ENCODE data around the gene HSDL2. TPM values are rescaled to one million over a fixed set of nuclear protein-coding genes. Genes with fewer than 3 reads are reported as not detected.

HSDL2 gene
- total and polyA plus RNA-seq, 10 of the 15 experiments (the other 5 are each of a cell fraction or from before 2014, with no cell fraction given) = 20.9 to 46.1 (median 27.0) TPM

GRCh38 chr9:112430006-112430522 lies 50.2 kb downstream of the HSDL2 start (continued):
- TF ChIP-seq ZBTB40 (IDR thresholded peaks at IDR 0.05; ENCODE audit: borderline replicate concordance) = no peak
- TF ChIP-seq ZBED1 (IDR thresholded peaks at IDR 0.05; ENCODE audit: borderline replicate concordance) = no peak
- no peak for TF ChIP-seq CBX5 (IDR thresholded peaks at IDR 0.05; ENCODE audit: low read depth)

- no peak for ATAC-seq
- Histone ChIP-seq H3K27me3 (replicated peaks in 1 of 2; ENCODE audit: control insufficient read depth in 2 of 2, insufficient read depth in 2 of 2, low read length in 1 of 2) (no peaks in the 10 kb centered on the region), H3K9me3 (replicated peaks; ENCODE audit: control insufficient read depth, insufficient read depth, low read length) (no peaks in the 10 kb centered on the region), H3K36me3 (ENCODE audit: control insufficient read depth in 2 of 2, insufficient read depth in 2 of 2, low read length in 1 of 2) (0 out of 4 replicates have a peak, but pooled peaks cover 0 to 2% of the 10 kb centered on the region in 2 experiments), H3K9ac (ENCODE audit: control insufficient read depth, insufficient read depth, low read length) (no peak overlapping the region), H2AFZ (ENCODE audit: control insufficient read depth, low read depth, low read length) (no peak overlapping the region), H3K27ac (ENCODE audit: control insufficient read depth, insufficient read depth) (no peak overlapping the region), H4K20me1 (ENCODE audit: control insufficient read depth, insufficient read depth) (no peaks in the 10 kb centered on the region), H3K4me1 (ENCODE audit: control insufficient read depth, insufficient read depth, low read length) (no peaks in the 10 kb centered on the region), H3K4me2 (ENCODE audit: control insufficient read depth, insufficient read depth) (no peak overlapping the region), H3K4me3 (no peak overlapping the region), H3K79me2 (ENCODE audit: control insufficient read depth, insufficient read depth, low read length) (no peaks in the 10 kb centered on the region)
- intact Hi-C loops (cut with micrococcal nuclease; ENCODE audit: unreplicated experiment) (loop anchor here (10.0 kb wide), 1 partner anchor 59 kb away; no protein-coding TSS in a partner anchor), in situ Hi-C loops (cut with MboI) (no loop called here)
- SMC1A ChIA-PET (ENCODE audit: uncharacterized antibody, unreplicated experiment) = no interaction called here
- no peak for TF ChIP-seq CEBPB (IDR thresholded peaks at IDR 0.05; ENCODE audit: borderline replicate concordance in 1 of 2, low read depth in 2 of 2, low read length in 2 of 2)
- TF ChIP-seq JUNB (IDR thresholded peaks at IDR 0.05) = no peak
- no peak for TF ChIP-seq SMC3 (IDR thresholded peaks at IDR 0.05; ENCODE audit: borderline replicate concordance, low read length)
- no peak for TF ChIP-seq IRF3 (IDR thresholded peaks at IDR 0.05)
- no peak for TF ChIP-seq POLR2AphosphoS5 (IDR thresholded peaks at IDR 0.05; ENCODE audit: low read length)
- no peak for TF ChIP-seq SMAD1 (IDR thresholded peaks at IDR 0.05; ENCODE audit: low read depth, partially characterized antibody)
- no TSS peak for BruUV-seq (replicated peaks)
- CTCF ChIA-PET = interaction anchor here (0.6 to 3.0 kb wide), 5 partner anchors 10 to 1921 kb away, joined by 3 to 22 read pairs (median 3); no protein-coding TSS in a partner anchor
- RAD21 ChIA-PET (ENCODE audit: unreplicated experiment) = no interaction called here
- POLR2A ChIA-PET = interaction anchor here (0.6 kb wide), 1 partner anchor 135 kb away, joined by 6 read pairs; no protein-coding TSS in a partner anchor
- no peak for FAIRE-seq
- DNase-seq (ENCODE audit: low read depth, low spot score) = no peak
- 97% methylated on average over 5 of the region's 5 CpGs for WGBS (ENCODE audit: insufficient coverage, insufficient replicate concordance, low lambda C conversion rate, missing lambda C conversion rate)
These were observed 53.8 kb downstream of the HSDL2 start for GRCh38 chr9:112433499-112434392.
